Islet of Langerhans (tissue), 1 donor: ENCODE measurements around the gene RFK.
A peak's percentile ranks its signal among the peaks of the same experiment; 100 is the strongest.

Experiments used
- FAIRE-seq: peaks from one replicate; lab custom pipeline; 2011; peaks lifted over from hg19 to GRCh38; lab: Jason Lieb, UNC

Gene RFK

GRCh38 chr9:76412638-76413037 is 18.4 kb upstream of the RFK start:
- no peak for FAIRE-seq

- no peak for FAIRE-seq
Measured at GRCh38 chr9:76405868-76406267, 11.6 kb upstream of the RFK start.

- no peak for FAIRE-seq
Measured at GRCh38 chr9:76405340-76405739, 11.1 kb upstream of the RFK start.

GRCh38 chr9:76404401-76404800 is 10.2 kb upstream of the RFK start:
- FAIRE-seq = no peak

- FAIRE-seq = peak; percentile 98
Measured at GRCh38 chr9:76403352-76403751, 9.1 kb upstream of the RFK start.

- FAIRE-seq = no peak
Measured at GRCh38 chr9:76401580-76402354, 7.5 kb upstream of the RFK start.

- FAIRE-seq = no peak
Measured at GRCh38 chr9:76401176-76401575, 7.0 kb upstream of the RFK start.

- no peak for FAIRE-seq
Measured at GRCh38 chr9:76400534-76401096, 6.4 kb upstream of the RFK start.

GRCh38 chr9:76399856-76400255 is 5.6 kb upstream of the RFK start:
- no peak for FAIRE-seq

- FAIRE-seq = no peak
Measured at GRCh38 chr9:76396597-76396996, 2.4 kb upstream of the RFK start.

- no peak for FAIRE-seq
Measured at GRCh38 chr9:76396144-76396543, 1.9 kb upstream of the RFK start.

- no peak for FAIRE-seq
Measured at GRCh38 chr9:76395381-76395780, 1.2 kb upstream of the RFK start.

- FAIRE-seq = no peak
Measured at GRCh38 chr9:76394960-76395252, 680 bp upstream of the RFK start.

- no peak for FAIRE-seq
Measured at GRCh38 chr9:76390656-76391055, 3.6 kb downstream of the RFK start.

- no peak for FAIRE-seq
Measured at GRCh38 chr9:76379494-76379893, 14.7 kb downstream of the RFK start.

- FAIRE-seq = no peak
Measured at GRCh38 chr9:76378367-76379073, 15.7 kb downstream of the RFK start.

- FAIRE-seq = no peak
Measured at GRCh38 chr9:76377791-76378190, 16.4 kb downstream of the RFK start.

- no peak for FAIRE-seq
Measured at GRCh38 chr9:76374783-76375559, 19.3 kb downstream of the RFK start.

- no peak for FAIRE-seq
Measured at GRCh38 chr9:76373784-76374474, 20.3 kb downstream of the RFK start.

GRCh38 chr9:76373173-76373783 is 20.9 kb downstream of the RFK start:
- no peak for FAIRE-seq

GRCh38 chr9:76372336-76372735 is 21.9 kb downstream of the RFK start:
- no peak for FAIRE-seq

- no peak for FAIRE-seq
Measured at GRCh38 chr9:76371901-76372300, 22.3 kb downstream of the RFK start.
